ENCODE results near the gene GPR35. TPM values are rescaled to one million over a fixed set of nuclear protein-coding genes. Genes with fewer than 3 reads are reported as not detected.

The GPR35 gene
- total RNA-seq, 1 experiment from 2014 or later: 2.7 TPM

- no TSS peak for BruUV-seq (replicated peaks)
- no peaks in the 10 kb centered on the region for H3K27me3 ChIP-seq (replicated peaks; ENCODE audit: insufficient read depth, low read depth, low read length, poor library complexity)
- intact Hi-C loops (cut with micrococcal nuclease; ENCODE audit: unreplicated experiment): no loop called here
- no peak for TF ChIP-seq EZH2 (IDR thresholded peaks at IDR 0.05; ENCODE audit: borderline replicate concordance, low read depth, low read length, poor library complexity, severe bottlenecking)
- no peak for TF ChIP-seq CTCF (conservative IDR thresholded peaks at IDR 0.05; ENCODE audit: low read depth, low read length)
- no peak overlapping the region for H3K27ac ChIP-seq (ENCODE audit: low read depth, low read length, poor library complexity, severe bottlenecking)
- no peak for DNase-seq (ENCODE audit: low spot score)
- CTCF ChIA-PET: no interaction called here
- POLR2A ChIA-PET (ENCODE audit: low non-redundant PET): no interaction called here
- no peaks in the 10 kb centered on the region for H3K9me3 ChIP-seq (ENCODE audit: low read depth, low read length, poor library complexity, severe bottlenecking)
- no peaks in the 10 kb centered on the region for H3K4me1 ChIP-seq (ENCODE audit: insufficient read depth, low read length, poor library complexity, severe bottlenecking)
- H3K36me3 ChIP-seq (ENCODE audit: insufficient read depth, low read length, poor library complexity, severe bottlenecking): peaks cover 7% of the 10 kb centered on the region
- H3K4me3 ChIP-seq (ENCODE audit: low read depth, low read length, poor library complexity, severe bottlenecking): no peak overlapping the region
Observed at GRCh38 chr2:240597419-240598181, 27.7 kb upstream of the GPR35 start.

- Histone ChIP-seq H3K27me3 (replicated peaks; ENCODE audit: insufficient read depth, low read depth, low read length, poor library complexity) (no peaks in the 10 kb centered on the region), H3K36me3 (ENCODE audit: insufficient read depth, low read length, poor library complexity, severe bottlenecking) (peaks cover 7% of the 10 kb centered on the region), H3K9me3 (ENCODE audit: low read depth, low read length, poor library complexity, severe bottlenecking) (no peaks in the 10 kb centered on the region), H3K4me1 (ENCODE audit: insufficient read depth, low read length, poor library complexity, severe bottlenecking) (no peaks in the 10 kb centered on the region), H3K27ac (ENCODE audit: low read depth, low read length, poor library complexity, severe bottlenecking) (no peak overlapping the region), H3K4me3 (ENCODE audit: low read depth, low read length, poor library complexity, severe bottlenecking) (no peak overlapping the region)
- no TSS peak for BruUV-seq (replicated peaks)
- CTCF ChIA-PET: no interaction called here
- TF ChIP-seq CTCF (conservative IDR thresholded peaks at IDR 0.05; ENCODE audit: low read depth, low read length) (no peak), EZH2 (IDR thresholded peaks at IDR 0.05; ENCODE audit: borderline replicate concordance, low read depth, low read length, poor library complexity, severe bottlenecking) (no peak)
- no peak for DNase-seq (ENCODE audit: low spot score)
- POLR2A ChIA-PET (ENCODE audit: low non-redundant PET): no interaction called here
- intact Hi-C loops (cut with micrococcal nuclease; ENCODE audit: unreplicated experiment): no loop called here
Observed at GRCh38 chr2:240598311-240598911, 26.9 kb upstream of the GPR35 start.

- no peak for DNase-seq (ENCODE audit: low spot score)
- BruUV-seq (replicated peaks): no TSS peak
- POLR2A ChIA-PET (ENCODE audit: low non-redundant PET): no interaction called here
Observed at GRCh38 chr2:240599141-240599583, 26.1 kb upstream of the GPR35 start.

More at GRCh38 chr2:240599141-240599583, 26.1 kb upstream of the GPR35 start:
- Histone ChIP-seq H3K27ac (ENCODE audit: low read depth, low read length, poor library complexity, severe bottlenecking) (no peak overlapping the region), H3K4me3 (ENCODE audit: low read depth, low read length, poor library complexity, severe bottlenecking) (no peak overlapping the region), H3K9me3 (ENCODE audit: low read depth, low read length, poor library complexity, severe bottlenecking) (no peaks in the 10 kb centered on the region), H3K36me3 (ENCODE audit: insufficient read depth, low read length, poor library complexity, severe bottlenecking) (peaks cover 7% of the 10 kb centered on the region), H3K4me1 (ENCODE audit: insufficient read depth, low read length, poor library complexity, severe bottlenecking) (no peaks in the 10 kb centered on the region), H3K27me3 (replicated peaks; ENCODE audit: insufficient read depth, low read depth, low read length, poor library complexity) (no peaks in the 10 kb centered on the region)
- intact Hi-C loops (cut with micrococcal nuclease; ENCODE audit: unreplicated experiment): no loop called here
- TF ChIP-seq CTCF (conservative IDR thresholded peaks at IDR 0.05; ENCODE audit: low read depth, low read length): no peak
- TF ChIP-seq EZH2 (IDR thresholded peaks at IDR 0.05; ENCODE audit: borderline replicate concordance, low read depth, low read length, poor library complexity, severe bottlenecking): no peak
- CTCF ChIA-PET: no interaction called here
